ENCODE results near the gene MKRN2OS. TPM values are rescaled to one million over a fixed set of nuclear protein-coding genes. Genes with fewer than 3 reads are reported as not detected.

Gene MKRN2OS
- total RNA-seq, 1 experiment from 2014 or later = not detected

DNA sequence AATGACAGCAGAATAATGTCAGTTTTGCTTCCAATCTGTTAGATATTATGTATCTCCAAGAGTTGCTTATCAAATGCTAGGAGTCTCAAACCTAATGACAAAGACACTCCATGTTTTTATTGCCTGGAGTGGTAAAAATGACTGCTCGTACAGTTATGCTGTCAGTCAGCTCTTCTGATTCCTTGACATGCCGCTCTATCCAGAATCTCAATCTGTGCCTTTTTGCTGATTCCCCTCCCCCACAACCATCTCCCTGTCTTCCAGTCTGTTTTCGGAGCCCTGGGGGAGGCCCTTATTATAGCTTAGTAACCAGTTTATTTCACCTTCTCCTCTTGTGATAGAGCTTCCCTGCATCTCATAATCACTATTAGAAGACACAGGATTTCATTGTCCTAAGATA is 14.2 kb upstream of the MKRN2OS start:
- Histone ChIP-seq H3K36me3 (ENCODE audit: control insufficient read depth in 1 of 2, insufficient read depth in 2 of 2, low read length in 2 of 2) (no peaks in the 10 kb centered on the region), H3K9ac (ENCODE audit: low read length) (no peak overlapping the region), H3K4me2 (ENCODE audit: low read length) (no peak overlapping the region), H3K27ac (ENCODE audit: low read depth, low read length) (no peak overlapping the region), H3K79me2 (ENCODE audit: insufficient read depth, low read length) (peaks cover 75% of the 10 kb centered on the region), H4K20me1 (ENCODE audit: insufficient read depth) (peaks cover 6% of the 10 kb centered on the region; the same call in 1 of the 2 replicates), H3K4me3 (replicated peaks in 1 of 2; ENCODE audit: low read depth in 1 of 2, low read length in 2 of 2) (no peak overlapping the region), H3K4me1 (ENCODE audit: control insufficient read depth in 1 of 2, insufficient read depth in 2 of 2, low read length in 2 of 2) (peaks cover 8 to 26% of the 10 kb centered on the region in 2 experiments), H3K27me3 (ENCODE audit: insufficient read depth, low read length) (no peaks in the 10 kb centered on the region), H3K9me3 (ENCODE audit: control insufficient read depth in 1 of 2, insufficient read depth in 1 of 2, low read depth in 1 of 2, low read length in 2 of 2) (no peaks in the 10 kb centered on the region), H3K9me2 (ENCODE audit: insufficient read depth) (no peaks in the 10 kb centered on the region), H2AFZ (ENCODE audit: low read depth, low read length, poor library complexity, severe bottlenecking) (no peak overlapping the region)
- CTCF ChIA-PET = no interaction called here
- DNase-seq (ENCODE audit: low read depth, low spot score) (no peak), ATAC-seq (no peak)
- RAD21 ChIA-PET (ENCODE audit: low non-redundant PET in 1 of 2, low total read pairs in 2 of 2, uncharacterized antibody in 2 of 2, unreplicated experiment in 2 of 2) = no interaction called here
- no TSS peak for BruUV-seq (replicated peaks)
- POLR2A ChIA-PET = no interaction called here
- intact Hi-C loops (cut with micrococcal nuclease) = loop anchor here (5.0 kb wide), 1 partner anchor 103 kb away; the partner anchor contains the start of gene RAF1
- TF ChIP-seq ZFX (IDR thresholded peaks at IDR 0.05) (no peak), CBX3 (IDR thresholded peaks at IDR 0.05; ENCODE audit: low read depth) (no peak), ZNF274 (IDR thresholded peaks at IDR 0.05; ENCODE audit: low read depth, low read length) (no peak), SIN3A (IDR thresholded peaks at IDR 0.05; ENCODE audit: low read depth) (no peak), POLR2AphosphoS5 (IDR thresholded peaks at IDR 0.05; ENCODE audit: low read depth, low read length) (no peak), EGR1 (IDR thresholded peaks at IDR 0.05; ENCODE audit: low read depth) (no peak), YY1 (IDR thresholded peaks at IDR 0.05; ENCODE audit: extremely low read depth, insufficient replicate concordance, low read depth, low read length) (no peak), SP1 (IDR thresholded peaks at IDR 0.05; ENCODE audit: low read depth) (no peak), TCF7L2 (IDR thresholded peaks at IDR 0.05; ENCODE audit: borderline replicate concordance, extremely low read depth, insufficient read depth, insufficient read length) (no peak), POLR2A (IDR thresholded peaks at IDR 0.05; ENCODE audit: borderline replicate concordance, extremely low read depth, insufficient read depth, insufficient read length) (no peak), EZH2phosphoT487 (IDR thresholded peaks at IDR 0.05; ENCODE audit: borderline replicate concordance) (no peak), SRF (IDR thresholded peaks at IDR 0.05; ENCODE audit: low read depth) (no peak), CEBPB (IDR thresholded peaks at IDR 0.05; ENCODE audit: low read depth) (no peak), ELF1 (IDR thresholded peaks at IDR 0.05; ENCODE audit: borderline replicate concordance, low read depth) (no peak)
- TF ChIP-seq, protein P1, sequence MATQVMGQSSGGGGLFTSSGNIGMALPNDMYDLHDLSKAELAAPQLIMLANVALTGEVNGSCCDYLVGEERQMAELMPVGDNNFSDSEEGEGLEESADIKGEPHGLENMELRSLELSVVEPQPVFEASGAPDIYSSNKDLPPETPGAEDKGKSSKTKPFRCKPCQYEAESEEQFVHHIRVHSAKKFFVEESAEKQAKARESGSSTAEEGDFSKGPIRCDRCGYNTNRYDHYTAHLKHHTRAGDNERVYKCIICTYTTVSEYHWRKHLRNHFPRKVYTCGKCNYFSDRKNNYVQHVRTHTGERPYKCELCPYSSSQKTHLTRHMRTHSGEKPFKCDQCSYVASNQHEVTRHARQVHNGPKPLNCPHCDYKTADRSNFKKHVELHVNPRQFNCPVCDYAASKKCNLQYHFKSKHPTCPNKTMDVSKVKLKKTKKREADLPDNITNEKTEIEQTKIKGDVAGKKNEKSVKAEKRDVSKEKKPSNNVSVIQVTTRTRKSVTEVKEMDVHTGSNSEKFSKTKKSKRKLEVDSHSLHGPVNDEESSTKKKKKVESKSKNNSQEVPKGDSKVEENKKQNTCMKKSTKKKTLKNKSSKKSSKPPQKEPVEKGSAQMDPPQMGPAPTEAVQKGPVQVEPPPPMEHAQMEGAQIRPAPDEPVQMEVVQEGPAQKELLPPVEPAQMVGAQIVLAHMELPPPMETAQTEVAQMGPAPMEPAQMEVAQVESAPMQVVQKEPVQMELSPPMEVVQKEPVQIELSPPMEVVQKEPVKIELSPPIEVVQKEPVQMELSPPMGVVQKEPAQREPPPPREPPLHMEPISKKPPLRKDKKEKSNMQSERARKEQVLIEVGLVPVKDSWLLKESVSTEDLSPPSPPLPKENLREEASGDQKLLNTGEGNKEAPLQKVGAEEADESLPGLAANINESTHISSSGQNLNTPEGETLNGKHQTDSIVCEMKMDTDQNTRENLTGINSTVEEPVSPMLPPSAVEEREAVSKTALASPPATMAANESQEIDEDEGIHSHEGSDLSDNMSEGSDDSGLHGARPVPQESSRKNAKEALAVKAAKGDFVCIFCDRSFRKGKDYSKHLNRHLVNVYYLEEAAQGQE (IDR thresholded peaks at IDR 0.05; ENCODE audit: low read depth) = no peak
- TF ChIP-seq, protein P2, sequence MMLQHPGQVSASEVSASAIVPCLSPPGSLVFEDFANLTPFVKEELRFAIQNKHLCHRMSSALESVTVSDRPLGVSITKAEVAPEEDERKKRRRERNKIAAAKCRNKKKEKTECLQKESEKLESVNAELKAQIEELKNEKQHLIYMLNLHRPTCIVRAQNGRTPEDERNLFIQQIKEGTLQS (IDR thresholded peaks at IDR 0.05) = no peak
- TF ChIP-seq, protein P3, sequence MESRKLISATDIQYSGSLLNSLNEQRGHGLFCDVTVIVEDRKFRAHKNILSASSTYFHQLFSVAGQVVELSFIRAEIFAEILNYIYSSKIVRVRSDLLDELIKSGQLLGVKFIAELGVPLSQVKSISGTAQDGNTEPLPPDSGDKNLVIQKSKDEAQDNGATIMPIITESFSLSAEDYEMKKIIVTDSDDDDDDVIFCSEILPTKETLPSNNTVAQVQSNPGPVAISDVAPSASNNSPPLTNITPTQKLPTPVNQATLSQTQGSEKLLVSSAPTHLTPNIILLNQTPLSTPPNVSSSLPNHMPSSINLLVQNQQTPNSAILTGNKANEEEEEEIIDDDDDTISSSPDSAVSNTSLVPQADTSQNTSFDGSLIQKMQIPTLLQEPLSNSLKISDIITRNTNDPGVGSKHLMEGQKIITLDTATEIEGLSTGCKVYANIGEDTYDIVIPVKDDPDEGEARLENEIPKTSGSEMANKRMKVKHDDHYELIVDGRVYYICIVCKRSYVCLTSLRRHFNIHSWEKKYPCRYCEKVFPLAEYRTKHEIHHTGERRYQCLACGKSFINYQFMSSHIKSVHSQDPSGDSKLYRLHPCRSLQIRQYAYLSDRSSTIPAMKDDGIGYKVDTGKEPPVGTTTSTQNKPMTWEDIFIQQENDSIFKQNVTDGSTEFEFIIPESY (IDR thresholded peaks at IDR 0.05; ENCODE audit: extremely low read depth, insufficient replicate concordance, low read length) = no peak
- TF ChIP-seq, protein P4, sequence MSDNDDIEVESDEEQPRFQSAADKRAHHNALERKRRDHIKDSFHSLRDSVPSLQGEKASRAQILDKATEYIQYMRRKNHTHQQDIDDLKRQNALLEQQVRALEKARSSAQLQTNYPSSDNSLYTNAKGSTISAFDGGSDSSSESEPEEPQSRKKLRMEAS (IDR thresholded peaks at IDR 0.05) = no peak
